GM21576 (cell line): ENCODE data around the gene CRYBG1.
A peak's percentile ranks its signal among the peaks of the same experiment; 100 is the strongest.
"Not testable (repeated sequence)": the region's sequence is repeated elsewhere in the genome, so short reads cannot be mapped to it uniquely, and the experiment has no call there.

Source experiments
- ATAC-seq: cut with Tn5 transposase; IDR thresholded peaks from one replicate; pipeline ENCODE4 v1.9.1; 2021; ENCODE audit warnings: mild to moderate bottlenecking, moderate library complexity; ENCODE audit not compliant: unreplicated experiment

Gene CRYBG1

DNA sequence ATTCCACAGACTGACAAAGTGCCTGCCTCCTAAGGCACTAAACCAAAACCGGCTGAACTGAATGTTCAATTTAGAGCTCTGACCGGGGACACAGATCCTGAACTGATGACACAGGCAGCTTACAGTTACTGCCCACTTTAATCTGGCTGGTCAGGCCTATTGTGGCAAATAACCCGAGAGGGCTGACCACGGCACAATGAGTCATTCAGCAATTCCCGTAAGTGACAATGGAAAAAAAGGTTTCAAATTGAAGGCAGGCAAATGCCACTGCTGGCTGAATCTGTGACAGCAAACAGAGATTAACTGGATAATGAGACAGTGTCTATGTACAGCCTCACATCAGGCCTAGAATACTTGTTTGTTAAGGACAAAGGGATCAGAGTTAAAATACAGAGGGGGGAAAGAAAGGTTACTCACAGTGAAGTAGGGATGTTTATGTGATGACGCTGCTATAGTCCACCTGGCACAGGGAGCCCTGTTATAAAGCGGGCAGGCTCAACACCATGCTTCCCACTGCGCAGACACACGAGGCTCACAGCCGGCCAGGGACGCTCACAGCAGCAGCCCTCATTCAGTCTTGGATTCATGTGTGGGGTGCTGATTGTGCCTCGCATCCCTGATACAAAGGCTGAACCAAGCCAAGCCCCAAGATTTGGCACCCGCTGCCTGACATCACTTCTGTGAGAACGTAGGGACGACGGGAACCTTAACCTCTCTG is 214.4 kb downstream of the CRYBG1 start:
- no peak for ATAC-seq

DNA sequence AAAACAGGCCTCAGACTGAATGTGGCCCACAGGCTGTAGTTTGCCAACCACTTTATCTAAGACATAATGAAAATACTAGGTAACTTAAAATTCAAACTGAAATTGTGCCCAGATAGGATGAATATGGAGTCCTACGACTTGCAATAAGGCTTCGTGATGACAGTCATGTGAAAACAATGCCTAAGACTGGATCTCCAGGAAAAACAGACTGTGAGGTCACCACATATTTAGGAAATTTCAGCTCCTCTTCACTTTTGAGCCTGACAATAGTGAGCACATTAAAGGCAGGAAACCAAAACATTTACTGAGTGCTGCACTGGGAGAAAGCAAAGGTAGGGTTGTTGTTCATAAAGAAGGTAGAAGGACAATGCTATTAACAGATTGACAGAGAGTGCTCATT is 218.8 kb downstream of the CRYBG1 start:
- no peak for ATAC-seq

DNA sequence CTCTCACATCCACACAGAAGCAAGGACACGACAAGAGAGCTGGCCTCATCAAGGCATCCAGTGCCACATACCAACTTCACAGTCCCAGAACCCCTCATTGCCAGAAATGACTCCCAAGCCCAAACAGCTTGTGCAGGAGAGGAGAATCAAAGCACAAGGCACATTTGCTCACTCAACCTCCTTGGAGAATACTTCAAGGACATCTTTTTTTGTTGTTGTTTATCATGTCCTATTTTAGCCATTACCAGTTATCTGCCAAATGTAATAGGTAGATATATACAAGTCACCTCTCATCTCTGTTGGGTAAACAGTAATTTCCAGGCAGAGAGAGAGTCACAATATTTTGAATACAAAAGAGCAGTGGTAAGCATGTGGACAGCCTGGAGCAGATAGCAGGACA is 221.0 kb downstream of the CRYBG1 start:
- ATAC-seq, result no peak

DNA sequence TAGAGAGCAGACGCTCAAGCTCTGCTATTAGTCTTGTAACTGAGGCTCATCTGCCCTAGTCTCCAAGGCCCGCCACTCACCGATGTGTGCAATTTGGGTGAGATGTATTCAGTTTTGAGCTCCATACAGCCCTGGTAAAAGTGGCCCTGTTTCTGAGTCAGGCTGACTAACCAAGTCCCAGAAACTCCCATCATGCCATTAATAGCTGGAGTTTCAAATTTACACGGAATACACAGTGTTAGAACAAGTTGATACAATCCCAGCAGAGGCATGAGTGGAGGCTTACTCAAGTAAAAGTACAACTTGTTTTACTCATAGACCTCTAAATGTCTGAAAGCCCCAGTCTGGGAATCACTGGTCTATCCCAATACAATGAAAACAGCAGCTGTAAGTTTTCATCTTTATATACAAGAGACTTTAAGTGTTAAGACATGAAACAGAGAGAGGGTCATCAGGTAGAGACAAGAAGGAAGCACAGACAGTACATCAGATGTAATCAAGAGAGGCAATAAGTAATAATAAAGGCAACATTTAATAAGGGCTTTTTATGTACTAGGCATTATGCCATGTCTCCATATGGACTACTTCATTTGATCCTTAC is 226.4 kb downstream of the CRYBG1 start:
- no peak for ATAC-seq

DNA sequence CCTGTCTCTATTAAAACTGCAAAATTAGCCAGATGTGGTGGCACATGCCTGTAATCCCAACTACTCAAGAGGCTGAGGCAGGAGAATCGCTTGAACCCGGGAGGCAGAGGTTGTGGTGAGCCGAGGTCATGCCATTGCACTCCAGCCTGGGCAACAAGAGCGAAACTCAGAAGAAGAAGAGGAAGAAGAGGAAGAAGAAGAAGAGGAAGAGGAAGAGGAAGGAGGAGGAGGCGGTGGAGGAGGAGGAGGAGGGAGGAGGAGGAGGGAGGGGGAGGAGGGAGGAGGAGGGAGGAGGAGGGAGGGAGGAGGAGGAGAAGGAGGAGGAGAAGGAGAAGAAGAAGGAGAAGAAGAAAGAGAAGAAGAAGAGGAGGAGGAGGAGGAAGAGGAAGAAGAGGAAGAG is 228.4 kb downstream of the CRYBG1 start:
- not testable (repeated sequence) for ATAC-seq

DNA sequence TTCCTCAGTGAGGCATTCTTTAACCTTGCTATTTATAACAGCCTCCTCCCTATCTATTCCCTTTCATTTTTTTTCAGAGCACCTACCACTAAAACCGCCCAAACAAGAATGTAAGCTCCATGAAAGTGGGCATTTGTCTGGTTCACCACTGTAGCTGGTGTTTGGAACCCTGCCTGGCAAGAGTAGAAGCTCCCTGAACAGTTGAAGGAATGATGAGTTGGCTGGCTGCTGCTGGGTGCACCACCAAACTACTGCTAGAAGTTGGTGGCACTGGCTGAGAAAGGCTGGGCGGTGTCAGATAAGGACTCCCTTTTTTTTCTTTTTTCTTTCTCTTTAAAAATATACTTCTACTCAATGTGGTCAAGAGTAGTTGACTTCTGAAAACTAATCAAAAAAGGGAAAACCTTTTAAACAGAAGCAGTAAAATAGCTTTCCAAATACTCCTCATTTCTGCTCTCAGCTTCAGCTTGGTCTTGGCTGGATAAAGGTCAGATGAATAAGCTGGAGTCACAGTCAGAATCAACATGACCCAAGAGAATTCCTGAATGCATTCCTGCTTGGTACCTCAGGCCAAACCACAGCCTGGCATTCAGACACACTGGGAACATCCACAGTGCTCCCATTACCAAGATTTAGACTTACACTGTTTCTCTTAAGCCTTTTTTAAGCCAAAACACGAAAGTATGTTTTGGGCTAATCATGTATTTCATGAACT is 230.8 kb downstream of the CRYBG1 start:
- ATAC-seq, result no peak

DNA sequence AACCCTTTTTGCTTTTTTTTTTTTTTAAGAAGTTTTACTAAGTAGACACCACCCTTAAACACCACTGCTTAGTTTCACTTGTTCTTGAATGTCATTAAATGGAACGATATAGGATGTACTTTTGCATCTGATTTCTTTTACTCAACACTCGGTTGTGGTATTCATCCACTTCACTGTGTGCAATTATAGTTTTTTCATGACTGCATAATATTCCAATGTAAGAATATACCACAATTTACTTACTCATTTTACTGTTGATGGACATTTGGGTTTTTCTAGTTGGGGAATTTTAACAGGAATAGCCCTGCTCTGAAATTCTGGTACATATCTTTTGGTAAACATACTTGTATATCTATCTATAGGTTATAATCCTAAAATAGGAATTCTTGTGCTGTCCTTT is 238.9 kb downstream of the CRYBG1 start:
- no peak for ATAC-seq

DNA sequence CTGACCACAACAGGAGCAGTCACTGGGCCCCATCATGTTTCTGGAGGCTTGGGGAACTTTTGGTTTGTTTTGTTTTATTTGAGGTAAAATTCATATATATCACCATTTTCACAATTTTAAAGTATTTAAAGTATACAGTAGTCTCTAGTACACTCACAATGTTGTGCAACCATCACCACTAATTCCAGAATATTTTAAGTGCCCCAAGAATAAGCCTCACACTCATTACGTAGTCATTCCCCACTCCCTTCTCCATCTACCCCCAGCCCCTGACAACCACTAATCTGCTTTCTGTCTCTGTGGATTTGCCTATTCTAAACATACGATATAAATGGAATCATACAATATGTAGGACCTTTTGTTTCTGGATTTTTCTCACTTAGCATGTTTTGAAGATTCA is 239.8 kb downstream of the CRYBG1 start:
- no peak for ATAC-seq

DNA sequence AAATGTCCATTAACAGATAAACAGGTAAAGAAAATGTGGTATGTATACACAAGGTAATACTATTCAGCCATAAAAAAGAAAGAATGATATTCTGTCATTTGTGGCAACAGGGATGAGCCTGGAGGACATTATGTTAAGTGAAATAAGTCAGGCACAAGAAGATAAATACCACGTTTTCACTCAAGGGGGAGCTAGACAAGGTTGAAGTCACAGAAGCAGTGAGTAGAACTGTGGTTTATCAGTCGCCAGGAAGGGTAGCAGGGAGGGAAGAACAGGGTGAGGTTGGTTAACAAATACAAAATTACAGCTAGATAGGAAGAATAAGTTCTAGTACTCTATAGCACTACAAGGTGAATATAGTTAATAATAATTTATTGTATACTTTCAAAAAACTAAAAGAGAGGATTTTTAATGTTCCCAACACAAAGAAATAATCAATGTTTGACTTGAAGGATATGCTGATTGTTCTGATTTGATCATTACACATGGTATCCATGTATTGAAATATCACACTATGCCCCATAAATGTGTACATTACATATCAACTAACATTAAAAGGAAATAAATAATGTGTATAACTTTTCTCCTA is 247.7 kb downstream of the CRYBG1 start:
- peak; percentile 78 for ATAC-seq

DNA sequence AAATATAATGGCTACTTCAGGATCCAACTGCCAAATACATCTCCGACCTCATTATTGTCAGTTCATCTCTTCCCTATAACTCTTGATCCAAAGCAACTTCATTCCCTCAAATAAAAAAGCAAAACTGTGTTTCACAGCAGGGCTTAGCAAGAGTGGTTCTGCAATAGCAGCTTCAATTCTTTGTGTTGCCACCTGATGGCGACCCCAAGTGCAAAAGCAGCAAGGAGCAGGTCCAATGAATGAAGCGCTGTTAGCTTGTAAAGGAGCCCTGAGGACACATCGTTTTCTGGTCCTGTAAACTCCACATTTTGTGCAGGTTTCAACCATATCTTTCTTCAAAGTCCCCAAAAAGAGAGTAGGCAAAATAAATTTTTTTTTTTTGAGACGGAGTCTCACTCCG is 249.2 kb downstream of the CRYBG1 start:
- ATAC-seq, result no peak

DNA sequence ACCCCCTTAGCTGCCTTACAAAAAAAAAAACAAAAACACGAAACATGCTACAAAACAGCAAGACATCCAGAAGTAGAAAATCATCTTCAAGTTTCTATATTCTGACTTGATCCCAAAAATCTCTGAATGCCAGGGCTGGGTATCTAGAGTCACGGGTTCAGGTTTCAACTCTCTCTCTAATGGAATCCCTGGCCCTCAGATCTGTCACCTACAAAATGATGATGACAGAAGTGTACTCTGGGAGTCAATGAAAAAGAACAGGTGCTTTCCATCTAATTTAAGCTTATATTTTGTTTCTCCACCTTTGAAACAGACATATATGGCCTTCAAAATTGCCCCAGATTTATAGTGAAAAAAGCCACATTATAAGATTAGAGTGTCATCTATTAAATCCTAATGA is 250.5 kb downstream of the CRYBG1 start:
- ATAC-seq, result no peak

DNA sequence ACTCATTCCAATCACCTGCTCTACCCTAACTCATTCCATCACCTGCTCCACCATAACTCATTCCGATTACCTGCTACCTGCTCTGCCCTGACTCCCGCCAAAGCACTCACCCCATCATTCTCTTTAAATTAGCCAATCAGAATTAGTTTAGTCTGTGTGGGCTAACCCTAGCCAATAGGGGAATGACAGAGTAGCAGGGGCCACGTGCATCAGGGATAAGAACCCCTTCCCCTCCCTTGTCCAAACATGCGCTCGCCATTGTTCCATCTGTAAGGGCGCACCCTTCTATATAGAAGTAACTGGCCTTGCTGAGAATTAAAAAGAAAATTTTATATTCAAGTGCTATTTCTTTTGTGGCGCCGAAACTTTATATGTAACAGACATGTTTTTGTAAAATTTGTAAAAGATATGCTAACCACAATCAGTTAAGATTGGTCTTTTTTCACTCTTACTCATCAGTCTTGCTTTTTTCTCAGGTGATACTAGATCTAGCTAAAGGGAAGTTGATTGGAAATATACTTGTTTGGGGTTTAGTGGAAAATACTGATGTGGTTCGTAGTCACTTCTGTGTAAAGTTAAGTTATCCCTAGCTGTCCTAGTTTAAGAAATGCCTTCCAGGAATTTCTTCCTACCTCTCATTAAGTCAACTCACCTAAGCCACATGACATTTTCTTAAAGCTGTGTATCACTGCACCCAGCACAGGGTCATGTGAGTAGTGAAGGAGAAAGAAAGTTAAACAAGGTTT is 252.3 kb downstream of the CRYBG1 start:
- ATAC-seq, result no peak

DNA sequence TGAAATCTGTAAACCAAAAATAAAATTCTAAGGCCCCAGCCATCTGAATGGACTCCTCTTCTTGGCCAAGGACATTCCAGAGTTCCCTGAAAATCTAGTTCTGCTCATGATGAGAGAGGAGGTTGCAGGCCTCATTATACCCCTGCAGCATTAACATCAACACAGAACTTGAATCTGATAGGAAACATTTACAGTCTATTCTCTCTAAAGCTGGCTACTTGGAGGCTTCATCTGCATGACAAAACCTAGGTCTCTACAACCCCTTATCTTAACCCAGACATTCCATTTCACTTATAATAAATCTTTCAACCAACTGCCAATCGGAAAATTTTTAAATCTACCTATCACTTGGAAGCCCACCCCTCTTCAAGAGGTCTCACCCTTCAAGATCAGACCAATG is 253.1 kb downstream of the CRYBG1 start:
- no peak for ATAC-seq

DNA sequence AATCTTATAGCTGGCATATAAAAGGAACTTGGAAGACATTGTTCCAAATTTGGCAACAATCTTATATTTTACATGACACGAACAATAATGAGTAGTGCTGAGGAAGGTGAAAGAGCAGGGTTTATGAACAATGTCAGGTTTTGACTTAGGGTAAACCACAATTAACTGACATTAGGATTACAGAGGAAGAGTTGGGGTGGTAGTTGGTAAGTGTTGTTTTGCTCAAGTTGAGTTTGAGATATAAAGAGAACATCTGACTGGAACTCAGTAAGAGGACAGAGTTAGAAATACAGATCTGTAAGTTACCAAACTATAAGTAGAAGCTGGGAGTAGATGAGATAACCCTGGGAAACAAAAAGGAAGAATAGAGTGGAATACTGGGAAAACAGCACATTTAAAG is 253.6 kb downstream of the CRYBG1 start:
- no peak for ATAC-seq

DNA sequence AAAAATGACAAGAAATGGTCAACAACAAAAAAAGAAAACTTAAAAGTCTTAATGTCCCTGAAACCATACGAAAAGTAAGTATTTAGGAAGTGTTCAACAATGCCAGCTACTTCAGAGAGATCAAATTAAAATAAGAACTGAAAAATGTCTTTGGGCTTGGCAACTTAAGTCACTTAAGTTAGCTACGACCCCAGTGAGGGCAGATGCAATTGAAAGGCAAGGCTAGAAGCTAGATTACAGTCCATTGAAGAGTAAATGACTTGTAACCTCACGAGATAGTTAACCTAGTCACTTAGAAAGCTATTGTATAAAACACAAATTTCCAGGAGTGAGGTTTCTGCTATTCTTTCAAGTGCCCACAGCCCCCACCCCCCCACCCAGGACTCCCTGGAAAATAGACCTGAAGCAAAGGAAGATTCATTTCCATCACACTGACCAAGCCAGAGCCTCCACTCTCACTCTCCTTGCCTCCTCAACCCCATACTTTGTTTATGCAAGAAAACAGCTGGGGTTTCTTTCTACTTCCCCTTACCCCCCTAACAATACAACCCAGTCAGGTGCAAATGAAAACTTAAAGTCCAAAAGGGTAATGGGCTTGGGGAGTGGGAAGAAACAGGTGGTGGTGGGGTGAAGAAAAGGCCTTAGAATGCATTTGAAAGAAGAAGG is 254.2 kb downstream of the CRYBG1 start:
- ATAC-seq, result no peak

DNA sequence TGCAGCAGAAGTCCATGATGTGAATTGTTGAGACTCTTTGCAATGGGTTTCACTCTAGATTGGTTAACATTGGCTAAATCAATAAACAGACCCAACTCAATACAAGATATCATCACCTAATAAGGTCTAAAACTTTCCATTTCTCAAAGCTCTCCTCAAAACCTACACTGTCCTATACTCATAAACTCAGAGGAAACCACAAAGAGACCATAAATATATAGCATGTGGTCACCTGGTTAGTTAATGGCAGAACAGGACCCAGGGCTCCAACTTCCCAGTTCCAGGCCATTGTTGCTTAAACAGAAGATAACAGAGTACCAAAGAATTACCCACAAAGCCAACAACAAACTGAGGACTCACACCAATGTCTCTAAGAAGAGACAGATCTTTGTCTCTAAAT is 256.8 kb downstream of the CRYBG1 start:
- peak; percentile 67 for ATAC-seq

DNA sequence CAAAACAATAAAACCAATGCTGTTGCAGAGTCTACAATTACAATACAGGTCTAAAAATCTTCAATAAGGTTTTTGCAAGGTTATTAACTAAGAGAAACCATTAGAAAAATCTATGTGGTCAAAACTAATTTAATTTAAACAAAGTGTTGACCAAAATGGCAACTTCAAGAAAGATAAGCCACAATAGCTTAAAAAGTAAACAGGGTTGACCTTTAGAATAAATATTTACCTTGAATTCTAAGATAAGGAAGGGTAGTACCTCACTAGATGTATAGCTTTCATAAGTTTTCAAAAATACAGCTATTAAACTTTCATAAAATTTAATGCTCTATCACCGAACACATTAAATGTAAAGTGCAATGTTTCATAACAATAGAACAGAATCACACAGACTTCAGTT is 257.3 kb downstream of the CRYBG1 start:
- no peak for ATAC-seq

DNA sequence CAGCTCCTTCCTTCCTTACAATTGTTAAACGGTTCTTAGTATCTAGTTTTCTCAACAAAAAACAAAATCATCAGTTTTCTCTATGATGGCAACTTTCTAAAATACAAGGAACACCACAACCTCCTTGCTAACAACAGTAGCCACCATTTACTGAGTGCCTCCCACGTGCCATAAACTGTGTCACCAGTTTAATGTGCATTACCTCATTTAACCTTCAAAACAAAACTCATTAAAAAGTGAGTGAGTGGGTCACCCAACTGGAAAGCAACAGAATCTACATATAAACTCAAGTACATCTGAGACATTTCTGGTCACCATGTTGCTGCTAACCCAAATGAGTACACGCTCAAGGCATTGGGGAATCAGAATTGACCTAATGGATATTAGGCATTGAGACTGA is 257.8 kb downstream of the CRYBG1 start:
- ATAC-seq, result no peak

DNA sequence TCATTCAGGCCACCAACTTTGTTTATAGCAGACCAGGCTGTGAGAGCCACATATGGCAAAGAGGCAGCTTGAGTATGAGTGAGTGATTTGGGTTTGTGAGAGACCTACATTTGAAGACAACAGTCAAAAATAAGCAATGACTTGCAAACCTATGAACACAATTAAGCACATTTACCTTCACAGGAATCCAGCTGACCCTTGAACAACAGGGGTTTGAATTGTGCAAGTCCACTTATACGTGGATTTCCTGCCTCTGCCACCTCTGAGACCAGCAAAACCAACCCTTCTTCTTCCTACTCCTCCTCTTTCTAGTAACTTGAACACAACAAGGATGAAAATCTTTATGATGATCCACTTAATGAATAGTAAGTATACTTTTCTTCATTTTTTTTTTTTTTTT is 258.7 kb downstream of the CRYBG1 start:
- ATAC-seq, result no peak

DNA sequence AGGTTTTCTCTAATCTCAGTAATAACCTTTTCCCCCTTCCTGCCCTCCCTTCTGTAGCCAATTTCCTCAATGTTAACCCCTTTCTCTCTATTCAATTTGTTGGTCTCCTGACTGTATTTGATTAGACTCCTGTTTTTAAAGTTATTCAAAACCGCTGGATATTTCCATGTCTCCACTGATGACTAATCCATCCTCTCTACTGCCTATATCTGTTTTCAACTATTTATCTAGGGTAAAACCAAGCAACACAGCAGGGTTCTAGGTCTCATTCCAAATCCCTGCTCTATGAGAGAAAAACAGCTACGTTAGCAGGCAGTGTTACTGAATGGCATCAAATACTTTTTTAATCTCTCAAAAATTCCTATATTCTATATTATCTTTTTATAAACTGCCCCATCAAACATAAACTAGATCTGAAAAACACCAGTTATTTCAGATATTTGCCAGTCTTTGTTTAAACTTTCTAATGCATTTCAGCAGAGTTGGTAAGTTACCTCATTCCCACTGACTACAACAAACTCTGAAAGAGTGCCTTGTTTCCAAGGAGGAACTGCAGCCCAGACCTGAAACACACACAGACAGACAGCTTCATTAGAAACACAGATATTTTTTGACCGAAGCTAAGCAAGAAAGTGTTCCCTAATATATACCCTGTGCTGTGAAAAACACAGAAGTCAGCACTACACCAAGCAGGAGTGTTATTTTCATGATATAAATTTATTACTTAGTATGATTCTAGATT is 260.6 kb downstream of the CRYBG1 start:
- ATAC-seq, result no peak
